GM19025 (cell line): Measurements from ENCODE around the gene ARGLU1.

Source experiments
- ATAC-seq: cut with Tn5 transposase; IDR thresholded peaks from one replicate; pipeline ENCODE4 v1.9.1; 2021; ENCODE audit warnings: mild to moderate bottlenecking, low read depth, moderate library complexity; ENCODE audit not compliant: unreplicated experiment

The ARGLU1 gene

DNA sequence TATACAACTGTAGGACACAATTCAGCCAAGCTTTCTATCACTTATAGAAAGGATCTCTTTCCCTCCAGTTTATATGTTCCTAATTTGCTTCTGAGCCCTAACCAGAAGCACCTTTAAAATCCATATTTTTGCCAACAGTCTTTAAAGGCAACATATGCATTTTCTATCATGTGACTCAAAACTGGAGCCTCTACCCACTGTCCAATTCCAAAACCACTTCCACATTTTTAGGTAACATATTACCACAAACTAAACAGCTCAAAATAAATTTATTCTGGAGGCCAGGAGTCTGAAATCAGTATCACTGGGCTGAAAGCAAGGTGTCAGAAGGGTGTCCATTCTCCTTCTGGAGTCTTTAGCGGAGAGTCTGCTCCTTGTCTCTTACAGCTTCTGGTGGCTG lies 16.6 kb downstream of the ARGLU1 start:
- no peak for ATAC-seq

DNA sequence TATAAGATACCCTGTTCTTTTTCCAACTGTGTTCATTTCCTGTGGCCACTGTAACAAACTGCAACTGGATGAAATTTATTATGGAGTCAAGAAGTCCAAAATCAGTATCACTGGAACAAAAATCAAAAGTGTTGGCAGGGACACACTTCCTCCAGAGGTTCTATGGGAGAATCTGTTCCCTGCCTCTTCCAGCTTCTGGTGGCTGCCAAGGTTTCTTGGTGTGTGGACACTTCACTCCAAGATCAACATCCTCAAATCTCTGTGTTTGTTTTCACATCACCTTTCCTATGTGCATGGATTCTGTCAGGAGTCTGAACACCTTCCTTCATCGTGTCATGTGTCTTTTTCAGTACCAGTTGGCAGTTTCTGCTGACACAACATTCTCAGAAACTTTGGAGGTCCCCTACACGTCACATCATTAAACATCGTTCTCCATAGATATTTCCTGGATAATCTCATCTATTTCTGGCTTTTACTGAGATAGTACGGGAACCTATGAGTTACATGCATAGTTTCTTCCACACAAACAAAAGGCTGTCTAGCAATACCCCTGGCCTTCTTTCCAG lies 17.3 kb downstream of the ARGLU1 start:
- no peak for ATAC-seq

DNA sequence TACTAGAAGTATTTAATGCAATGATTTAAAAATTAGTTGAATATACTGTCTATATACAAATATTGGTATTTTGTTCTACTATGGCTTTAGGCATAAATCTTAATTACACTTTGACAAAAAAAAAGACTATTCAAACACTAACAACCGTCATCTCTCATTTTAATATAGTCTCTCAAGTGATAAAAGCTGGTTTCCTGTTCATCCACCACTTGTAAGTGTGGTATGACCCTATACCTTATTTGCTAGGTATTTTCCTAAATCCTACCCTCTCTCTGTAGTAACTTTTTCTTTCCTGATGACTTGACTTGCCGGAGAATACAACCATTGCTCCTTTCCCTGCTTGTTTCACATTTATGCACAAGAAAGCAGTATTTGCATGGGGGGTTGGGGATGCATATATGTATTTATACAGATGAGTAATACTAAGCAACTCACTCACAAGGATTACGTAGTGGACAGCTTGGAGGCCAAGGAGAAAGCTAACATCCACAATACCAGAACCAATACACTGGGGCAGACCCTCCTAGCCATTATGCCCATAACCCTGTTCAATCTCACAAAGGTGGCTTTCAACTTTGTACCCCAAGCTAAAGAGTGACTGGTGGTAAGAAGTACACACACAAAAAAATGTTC lies 19.8 kb downstream of the ARGLU1 start:
- no peak for ATAC-seq

DNA sequence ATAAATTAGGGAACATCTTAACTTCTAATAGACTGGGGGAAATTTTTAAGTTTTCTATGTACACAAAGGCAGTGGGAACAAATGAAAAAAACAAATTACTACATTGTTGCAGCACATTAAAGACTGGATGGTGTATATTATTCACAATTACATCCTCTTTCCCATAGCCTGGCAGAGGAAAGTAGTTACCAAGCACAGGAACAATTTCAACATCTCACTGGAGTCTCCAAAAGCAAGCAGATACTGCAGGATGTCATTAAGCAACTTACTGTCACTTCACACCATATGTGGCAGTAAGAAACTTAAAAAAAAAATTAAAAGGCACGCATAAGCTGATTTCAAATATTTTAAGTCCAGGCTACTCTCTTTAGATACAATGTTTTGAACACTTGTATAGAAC lies 26.1 kb downstream of the ARGLU1 start:
- no peak for ATAC-seq

DNA sequence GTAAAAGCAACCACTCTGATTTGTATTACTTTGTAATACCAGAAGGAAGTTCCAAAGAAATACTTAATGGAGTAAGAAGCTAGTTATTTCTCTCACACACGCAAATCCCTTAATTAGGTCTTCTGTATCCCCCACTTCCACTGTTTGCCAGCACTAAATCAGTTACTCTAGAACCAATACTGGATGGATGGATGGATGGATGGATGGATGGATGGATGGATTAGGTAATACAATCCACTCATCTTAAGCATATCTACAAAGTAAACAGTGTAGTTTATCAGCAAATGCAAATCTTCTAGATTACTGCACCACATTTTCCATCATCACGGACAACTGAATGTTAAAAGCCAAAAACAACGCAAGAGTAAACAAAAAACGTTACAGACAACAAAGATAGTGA lies 27.3 kb downstream of the ARGLU1 start:
- no peak for ATAC-seq

DNA sequence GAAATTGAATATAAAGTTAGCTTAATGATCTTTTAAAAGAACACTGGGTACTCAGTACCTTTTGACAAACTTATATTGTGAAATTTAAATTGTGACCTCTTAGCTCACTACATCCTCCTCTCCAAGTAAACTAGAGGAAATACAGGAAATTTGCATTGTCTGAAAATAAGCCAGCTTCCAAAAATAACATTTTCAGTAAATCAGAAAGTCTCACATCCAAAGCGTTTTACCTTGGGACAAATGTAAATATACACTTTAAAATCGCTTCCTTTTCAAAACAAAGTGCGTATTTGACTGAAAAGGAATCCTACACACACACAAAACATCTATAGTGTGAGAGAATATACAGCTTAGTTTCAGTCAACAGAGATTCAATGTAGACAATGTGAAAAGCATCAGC lies 30.4 kb downstream of the ARGLU1 start:
- ATAC-seq, result no peak

DNA sequence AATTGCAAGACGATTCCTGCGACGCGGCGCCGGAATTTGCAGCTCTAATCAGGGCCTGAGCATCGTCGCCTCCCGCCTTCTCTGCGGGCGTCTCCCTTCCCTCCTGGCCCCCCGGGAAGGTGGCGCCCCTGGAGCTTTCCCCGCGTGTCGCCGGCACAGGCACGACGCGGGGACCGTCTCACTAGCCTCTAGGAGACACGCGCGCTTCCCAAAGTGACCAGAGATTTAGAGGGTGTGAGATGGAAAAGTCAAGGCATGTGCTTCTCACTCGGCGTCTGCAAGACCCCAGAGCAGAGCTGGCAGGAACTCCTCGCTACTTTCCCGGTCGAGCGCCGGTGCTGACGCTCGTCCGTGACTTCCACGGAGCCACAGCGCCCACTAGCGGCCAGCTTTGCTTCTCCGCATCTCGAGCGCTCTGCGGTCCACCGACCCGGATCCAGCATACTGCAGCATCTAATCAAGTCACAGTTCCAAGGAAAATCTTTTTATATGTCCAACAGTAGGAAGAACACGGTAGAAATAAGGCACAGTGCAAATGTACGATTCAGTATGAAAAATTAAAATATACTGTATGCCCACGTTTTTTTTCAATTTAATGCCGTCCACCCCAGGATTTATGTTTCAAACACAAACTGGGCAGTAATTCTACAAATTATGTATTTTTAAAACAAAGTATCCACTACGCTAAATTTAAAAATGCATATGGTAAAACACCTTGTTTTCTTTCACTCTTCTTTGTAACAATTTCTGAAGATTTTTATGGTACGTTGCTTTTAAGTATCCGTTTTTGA lies 31.5 kb downstream of the ARGLU1 start:
- ATAC-seq, result peak; percentile 12

DNA sequence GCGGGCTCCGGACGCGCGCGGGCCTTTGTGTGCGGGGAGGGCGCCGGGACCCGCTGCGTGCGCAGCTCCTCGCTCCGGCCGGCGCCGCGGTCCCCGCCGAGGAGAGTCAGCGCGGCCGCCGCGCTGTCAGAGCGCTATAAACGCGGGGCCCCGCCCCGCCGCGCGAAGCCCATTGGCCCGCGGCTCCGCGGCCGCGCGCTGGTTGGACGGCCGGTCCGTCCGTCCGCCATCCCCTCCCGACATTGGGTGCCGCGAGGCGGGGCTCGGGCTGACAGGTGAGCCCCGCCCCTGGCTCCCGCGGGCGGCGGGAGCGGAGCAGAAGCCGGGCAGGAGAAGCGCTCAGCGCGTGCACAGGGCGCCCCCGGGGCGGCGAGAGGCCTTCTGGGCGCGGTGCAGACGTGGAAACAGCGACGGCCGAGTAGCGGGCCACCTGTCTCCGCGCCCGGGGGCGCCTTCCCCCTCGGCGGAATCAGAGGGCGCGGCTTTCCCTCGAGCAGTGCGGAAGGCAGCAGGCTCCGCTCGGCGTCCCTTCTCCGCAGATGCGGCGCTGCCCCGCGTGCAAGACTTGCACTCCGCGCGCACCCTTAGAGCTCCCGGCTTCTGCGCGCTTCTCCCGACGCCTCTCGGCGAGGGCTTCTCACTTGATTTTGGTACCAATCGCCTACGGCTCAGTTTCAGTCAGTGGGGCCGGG lies 32.2 kb downstream of the ARGLU1 start, which contains the start of gene EFNB2:
Gene EFNB2, minus strand, starts transcription at position 111 of the 692 bp plus-strand sequence. CDS start 698 bp downstream, outside the sequence.
- peak; percentile 92 for ATAC-seq

DNA sequence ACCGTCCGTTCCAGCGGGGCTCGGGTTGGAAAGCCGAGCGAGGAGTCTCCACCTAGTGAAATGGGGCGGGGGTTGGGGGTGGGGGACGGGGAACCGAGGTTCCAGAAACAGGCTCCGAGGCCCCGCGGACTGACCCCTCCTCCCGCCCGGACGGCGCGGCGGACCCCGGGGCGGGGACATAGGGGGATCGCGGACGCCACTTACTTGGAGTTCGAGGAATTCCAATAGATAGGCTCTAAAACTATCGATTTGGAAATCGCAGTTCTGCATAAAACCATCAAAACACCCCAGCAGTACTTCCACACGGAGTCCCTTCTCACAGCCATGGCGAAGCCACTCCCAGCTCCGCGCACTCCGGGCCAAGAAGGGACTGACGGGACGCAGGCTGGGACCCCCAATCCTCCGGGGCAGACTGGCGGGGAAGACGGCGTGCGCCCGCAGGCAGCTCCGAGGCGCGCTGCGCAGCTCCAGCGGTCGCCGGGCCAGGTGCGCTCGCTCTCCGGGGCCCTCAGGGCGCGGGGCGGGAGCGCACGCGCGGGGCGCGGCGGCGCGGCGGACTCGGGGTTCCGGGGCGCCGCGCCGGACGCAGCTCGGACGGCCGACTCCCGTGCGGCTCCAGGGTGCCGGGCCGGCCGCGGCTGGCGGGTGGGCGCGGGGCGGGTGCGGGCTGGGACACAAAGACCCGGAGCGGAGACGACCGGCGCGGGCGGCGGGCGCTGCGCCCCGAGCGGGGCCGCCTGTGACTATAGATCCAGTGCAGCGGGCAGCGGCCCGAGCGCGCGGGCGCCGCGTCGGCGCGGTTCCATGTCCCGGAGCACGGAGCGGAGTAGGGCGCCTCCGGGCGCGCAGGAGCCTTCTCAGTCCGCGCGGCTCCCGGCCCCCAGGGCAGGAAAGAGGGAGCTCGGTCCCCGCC lies 33.0 kb downstream of the ARGLU1 start:
- ATAC-seq, result peak; percentile 26

DNA sequence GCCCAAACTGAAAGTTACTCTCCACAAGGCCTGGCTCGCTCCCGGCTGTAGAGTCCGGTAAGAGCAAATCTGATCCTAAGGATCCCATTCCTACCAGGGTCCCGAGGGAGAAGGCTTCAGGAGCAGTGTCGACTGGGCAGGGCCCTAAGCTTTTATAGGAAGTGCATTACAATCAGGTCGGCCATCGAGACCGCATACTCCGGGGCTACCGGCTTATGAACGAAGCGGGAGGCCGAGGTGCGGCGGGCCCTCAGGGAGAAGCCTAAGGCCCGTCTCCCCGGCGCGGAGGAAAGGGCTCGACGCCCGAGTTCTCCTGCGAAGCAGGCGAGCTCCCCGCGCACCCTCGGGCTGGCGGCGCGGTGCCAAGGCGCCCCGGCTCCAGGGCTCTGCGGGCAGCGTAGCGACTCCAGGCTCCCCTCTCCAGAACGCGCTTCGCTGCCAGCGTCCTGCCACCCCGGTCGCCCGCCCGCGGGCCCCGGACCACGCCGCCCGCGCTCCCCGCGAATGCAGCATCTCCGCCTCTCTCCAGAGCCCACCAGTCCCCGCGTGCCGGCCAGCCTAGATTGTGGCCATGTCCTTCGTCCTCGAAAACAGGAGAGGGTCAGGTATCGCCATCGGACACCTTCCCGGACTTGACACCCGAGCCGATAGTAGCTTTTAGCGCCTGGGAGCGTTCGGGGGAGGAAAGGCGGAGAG lies 33.8 kb downstream of the ARGLU1 start:
- no peak for ATAC-seq

DNA sequence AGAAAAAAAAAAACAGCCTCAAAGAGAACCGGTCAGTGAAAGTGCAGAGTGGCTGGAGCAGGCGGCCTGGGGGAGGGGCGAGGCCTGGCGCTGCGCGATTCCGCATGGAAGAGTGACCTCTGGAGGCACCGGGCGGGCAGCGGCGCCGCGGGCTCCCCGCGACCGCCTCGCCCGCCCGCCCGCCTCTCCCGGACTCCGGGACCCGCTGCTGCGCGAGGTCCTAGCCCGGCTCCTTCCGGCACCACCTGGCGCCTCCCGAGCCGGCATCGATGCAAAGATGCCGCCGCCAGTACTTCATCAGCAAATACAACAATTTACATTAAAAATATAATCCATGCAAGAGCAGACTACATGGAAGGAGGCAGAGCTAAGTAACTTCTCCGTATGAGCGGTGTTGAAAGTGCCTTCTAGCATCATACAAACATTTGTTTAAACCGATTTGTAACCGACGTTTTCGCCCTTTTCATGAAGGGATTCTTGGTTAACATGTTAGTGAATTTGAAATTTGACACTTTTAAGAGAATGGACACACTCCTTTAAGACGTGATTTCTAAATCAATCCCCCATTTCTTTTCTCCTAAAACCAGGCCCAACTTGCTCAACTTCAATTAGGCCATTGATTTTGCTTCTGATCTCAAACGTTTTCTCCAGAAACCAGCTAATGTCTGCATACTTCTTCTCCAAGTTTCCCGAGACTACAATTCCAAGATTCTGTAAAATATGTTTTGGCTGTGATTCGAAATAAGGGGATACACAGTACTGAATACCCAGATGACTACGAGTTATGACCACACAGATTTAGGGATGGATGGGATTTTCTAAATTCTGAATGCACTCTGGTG lies 34.6 kb downstream of the ARGLU1 start:
- no peak for ATAC-seq

DNA sequence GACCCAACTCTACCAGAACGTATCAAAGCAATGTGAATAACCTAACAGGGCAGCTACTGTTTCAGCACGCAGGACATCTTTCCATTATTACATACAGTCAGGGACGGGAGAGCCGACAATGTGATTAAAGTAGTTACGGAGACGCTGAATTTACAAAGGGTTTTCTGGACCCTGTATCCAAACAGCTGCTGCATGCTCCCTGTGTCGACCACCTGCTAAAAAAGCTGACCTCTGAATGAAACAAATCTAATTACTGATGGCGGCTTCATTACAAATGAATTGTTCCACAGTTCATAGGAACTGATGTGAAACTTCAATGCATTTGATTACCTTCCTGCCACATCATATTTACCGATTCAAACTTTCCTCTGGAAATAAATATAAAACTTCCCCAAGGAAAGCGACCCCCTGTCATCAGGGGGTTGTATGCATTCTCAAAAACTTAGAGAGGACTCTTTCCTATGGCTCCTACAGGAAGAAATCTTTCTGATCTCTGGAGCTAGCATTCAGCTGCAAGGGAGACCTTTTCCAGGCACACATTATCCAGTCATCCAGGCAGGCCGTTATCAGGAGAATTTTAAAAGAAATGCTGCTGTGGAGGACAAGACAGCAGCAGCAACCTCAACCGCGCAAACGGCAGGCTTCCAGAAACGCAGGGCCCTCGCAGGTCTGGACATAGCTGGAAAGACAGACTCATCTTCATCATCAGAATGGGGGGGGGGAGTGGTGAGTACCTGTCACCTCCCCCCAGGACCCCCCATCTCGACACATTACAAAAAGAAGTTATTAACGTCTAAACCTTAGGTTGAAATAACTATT lies 35.6 kb downstream of the ARGLU1 start:
- ATAC-seq, result no peak

DNA sequence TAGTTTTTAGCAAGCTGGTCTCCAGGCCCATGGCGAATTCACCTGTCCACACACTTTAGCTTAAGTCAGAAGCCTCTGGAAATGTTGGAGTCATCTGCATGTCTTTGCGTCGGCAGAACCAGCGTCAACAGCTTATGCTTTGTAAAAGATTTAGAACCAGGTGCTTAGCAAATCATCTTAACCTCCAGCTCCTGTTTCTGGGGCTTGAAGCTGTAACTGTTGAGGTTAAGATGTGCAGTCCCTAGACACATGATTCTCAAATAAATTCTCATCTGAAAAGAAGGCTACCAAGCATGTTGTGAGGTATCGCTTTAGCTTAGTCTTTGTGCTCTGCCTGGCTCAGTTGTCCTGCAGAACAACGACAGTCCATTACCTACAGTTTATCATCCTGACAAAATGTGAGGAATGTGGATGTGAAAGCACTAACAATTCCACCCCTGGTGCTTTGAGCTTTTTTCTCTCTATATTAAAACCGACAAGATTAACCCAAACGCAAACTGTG lies 36.9 kb downstream of the ARGLU1 start:
- ATAC-seq, result no peak

DNA sequence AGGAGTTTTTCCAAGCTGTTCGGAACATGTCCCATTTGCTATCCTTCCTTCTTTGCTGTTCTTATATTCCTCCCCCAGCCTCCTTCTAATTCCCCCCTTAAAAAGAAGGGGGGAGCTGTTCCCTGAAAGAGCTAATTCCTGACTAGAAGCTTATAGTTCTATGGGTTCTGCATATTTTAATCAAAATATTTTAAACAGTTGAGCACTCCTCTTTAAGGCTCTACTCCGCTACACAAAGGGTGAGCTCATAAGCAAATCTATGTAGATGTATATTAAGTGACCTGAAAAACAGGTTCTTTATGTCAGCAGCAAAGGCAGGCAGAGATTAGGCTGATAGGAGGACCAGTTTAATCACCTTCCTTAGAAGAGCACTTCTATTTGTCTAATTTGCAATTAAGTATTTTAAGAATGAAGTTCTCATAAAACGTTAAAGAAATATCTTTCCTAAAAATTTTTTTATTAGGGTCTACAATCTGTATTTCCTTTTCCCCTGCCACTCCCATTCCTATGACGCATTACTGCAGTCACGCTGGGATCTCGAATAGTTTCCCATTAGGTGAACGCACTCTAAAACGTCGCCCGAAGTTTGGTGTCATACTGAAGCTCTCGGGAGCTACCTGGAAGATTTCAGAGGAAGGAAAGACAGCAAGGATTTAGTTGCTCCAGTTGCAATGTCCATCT lies 37.6 kb downstream of the ARGLU1 start:
- ATAC-seq, result no peak

DNA sequence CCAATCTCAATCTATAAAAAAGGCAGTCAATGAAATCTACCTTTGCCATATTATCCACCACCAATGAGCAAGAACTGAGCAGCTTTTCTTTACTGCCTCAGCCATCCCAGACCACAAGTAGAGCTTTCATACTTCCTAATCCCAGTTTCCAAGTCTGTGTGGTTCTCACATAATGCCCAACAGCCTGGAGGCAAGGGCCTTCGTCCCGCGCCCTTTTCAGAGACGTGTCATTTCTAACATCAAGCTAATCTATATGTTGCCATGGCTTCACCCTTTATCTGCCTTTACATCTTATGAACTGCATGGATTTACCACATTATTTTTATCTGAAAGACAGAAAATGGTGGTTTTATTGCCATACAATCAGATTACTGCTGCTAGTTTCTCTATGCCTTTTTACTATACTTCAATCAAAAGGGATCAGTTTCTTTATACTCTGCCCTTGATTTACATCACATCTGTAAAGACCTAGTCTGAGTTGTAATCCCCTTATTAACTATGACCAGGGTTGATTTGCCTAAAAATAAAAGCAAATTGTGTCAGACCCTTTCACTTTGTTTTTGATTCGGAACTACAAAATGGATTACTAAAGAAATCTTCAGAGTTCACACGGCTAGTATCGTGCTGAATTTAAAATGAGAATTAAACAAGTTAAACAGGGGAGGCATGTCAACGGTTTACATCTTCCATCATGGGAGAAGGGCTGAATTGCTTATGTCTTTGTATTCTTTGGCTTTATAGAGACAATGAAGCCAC lies 38.3 kb downstream of the ARGLU1 start:
- no peak for ATAC-seq

DNA sequence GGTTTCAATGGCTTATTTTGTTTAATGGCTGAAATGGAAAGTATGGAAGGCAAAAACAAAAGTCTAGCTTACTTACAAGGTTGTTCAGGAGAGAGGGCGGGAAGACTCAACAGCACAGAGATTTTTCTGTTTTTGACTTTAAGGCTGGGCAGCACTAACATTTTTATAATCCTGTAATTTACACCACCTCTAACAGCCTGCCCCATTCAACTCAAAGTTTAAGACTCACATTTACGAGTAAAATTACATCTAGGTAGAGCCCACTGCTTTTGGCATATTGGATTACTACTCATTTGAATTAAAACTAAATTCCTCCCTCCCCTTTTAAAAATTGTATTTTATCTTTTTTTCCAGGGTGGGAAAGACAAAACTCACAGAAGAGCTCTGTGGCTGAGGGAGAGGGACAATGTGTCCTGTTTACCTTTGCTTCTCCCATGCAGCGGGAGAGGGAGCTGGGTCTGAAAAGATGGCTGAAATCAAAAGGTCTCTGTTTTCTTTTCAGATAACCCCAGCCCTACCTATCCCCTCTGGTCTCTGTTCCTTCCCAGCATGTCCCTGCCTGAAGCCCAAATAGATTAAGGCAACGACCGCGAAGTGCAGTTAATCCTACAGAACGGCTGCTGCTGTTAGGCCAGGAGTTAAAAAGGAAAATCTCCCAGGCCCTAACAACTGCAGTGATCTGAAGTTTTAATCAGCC lies 39.1 kb downstream of the ARGLU1 start:
- no peak for ATAC-seq
